K562 (cell line): ENCODE measurements around the gene IL12RB1. TPM values are rescaled to one million over a fixed set of nuclear protein-coding genes. Genes with fewer than 3 reads are reported as not detected.

Experiments used
- ATAC-seq: fragments of 200-7000 bp; cut with Tn5 transposase; 3 replicates; pipeline ENCODE4 v1.9.1; 2020; ENCODE audit warnings: moderate library complexity
- BruUV-seq: library from RNA; stranded (reverse); fragments of 400-500 nt; replicated peaks from 2 replicates; lab custom pipeline; 2021; lab: Mats Ljungman, UMichigan
- CTCF ChIA-PET: fragments of 300-600 bp; formaldehyde crosslinking; extraction: SDS; loops from one replicate; lab custom pipeline; 2021; ENCODE audit warnings: low intra/inter-chr PET ratio; lab: Yijun Ruan, JAX
- POLR2A ChIA-PET: fragments of 300-600, 350-650 bp; sonication (Branson Sonifier 250); formaldehyde crosslinking; extraction: SDS; loops from one replicate; lab custom pipeline; 2021; ENCODE audit warnings: antibody characterized with exemption, inconsistent platforms; lab: Yijun Ruan, JAX
- DNase-seq, 4 experiments: peaks; one replicate each; pipeline versions ENCODE4 v3.0.0 to v3.0.0-alpha.2; 2011 to 2018; ENCODE audit warnings: low spot score in 3 of 4, mixed read lengths in 3 of 4; ENCODE audit errors: extremely low read depth in 1 of 4
- FAIRE-seq: peaks from 2 replicates; lab custom pipeline; 2011; peaks lifted over from hg19 to GRCh38; lab: Jason Lieb, UNC
- H2AFZ ChIP-seq: 2 replicates; pipeline ENCODE4 v1.6.0; 2011; ENCODE audit warnings: low read depth, low read length, control low read depth, inconsistent platforms
- H3K27ac ChIP-seq: fragments of 200-600 bp; 3 replicates; pipeline ENCODE4 v1.8.0; 2011; ENCODE audit warnings: low read depth, mild to moderate bottlenecking, control low read depth, inconsistent platforms, low read length, moderate library complexity, mixed read lengths; ENCODE audit errors: extremely low read depth
- H3K27me3 ChIP-seq, 2 experiments: fragments of 300-600 bp in 1 of 2; 2 replicates in 1 of 2; 3 replicates in 1 of 2; pipeline versions ENCODE4 v1.6.0 to v1.8.0; 2011; ENCODE audit warnings: inconsistent platforms in 2 of 2, low read length in 2 of 2, mild to moderate bottlenecking in 1 of 2, mixed read lengths in 1 of 2, moderate library complexity in 1 of 2; ENCODE audit not compliant: control insufficient read depth in 2 of 2, insufficient read depth in 2 of 2
- H3K36me3 ChIP-seq: fragments of 300-600 bp; 3 replicates; pipeline ENCODE4 v1.8.0; 2011; ENCODE audit warnings: mild to moderate bottlenecking, low read length, inconsistent platforms; ENCODE audit not compliant: control insufficient read depth, insufficient read depth
- H3K4me1 ChIP-seq, 2 experiments: fragments of 200-600 bp in 1 of 2; replicated peaks in 1 of 2; 2 replicates in 1 of 2; 3 replicates in 1 of 2; pipeline versions ENCODE4 v1.5.1 to v1.8.0; 2011; ENCODE audit warnings: inconsistent platforms in 2 of 2, low read length in 2 of 2, mild to moderate bottlenecking in 1 of 2, mixed read lengths in 1 of 2, moderate library complexity in 1 of 2; ENCODE audit not compliant: control insufficient read depth in 2 of 2, insufficient read depth in 2 of 2
- H3K4me2 ChIP-seq: 2 replicates; pipeline ENCODE4 v1.6.1; 2011; ENCODE audit warnings: low read length, control low read depth, inconsistent platforms, mixed read lengths; ENCODE audit not compliant: insufficient read depth
- H3K4me3 ChIP-seq: fragments of 200-600 bp; sonication (generic), shearing (Covaris generic); 2 replicates; pipeline ENCODE4 v1.5.1; 2016; ENCODE audit warnings: control low read depth, inconsistent platforms
- H3K79me2 ChIP-seq: fragments of 200-600 bp; 3 replicates; pipeline ENCODE4 v1.8.0; 2011; ENCODE audit warnings: low read length, inconsistent platforms; ENCODE audit not compliant: control insufficient read depth, insufficient read depth
- H3K9ac ChIP-seq, 2 experiments: 2 replicates each; pipeline versions ENCODE4 v1.6.0 to v1.6.1; 2011; ENCODE audit warnings: low read depth in 2 of 2, low read length in 2 of 2, control low read depth in 1 of 2, inconsistent platforms in 1 of 2, mild to moderate bottlenecking in 1 of 2, mixed read lengths in 1 of 2; ENCODE audit not compliant: insufficient read depth in 1 of 2
- H3K9me1 ChIP-seq: one replicate; pipeline ENCODE4 v1.6.0; 2011; ENCODE audit warnings: inconsistent platforms, mild to moderate bottlenecking, low read length, moderate library complexity; ENCODE audit not compliant: control insufficient read depth, insufficient read depth
- H3K9me3 ChIP-seq: replicated peaks from 2 replicates; pipeline ENCODE4 v1.5.1; 2011; ENCODE audit warnings: low read depth, low read length, inconsistent platforms; ENCODE audit not compliant: control insufficient read depth, insufficient read depth
- H4K20me1 ChIP-seq: replicated peaks from 2 replicates; pipeline ENCODE4 v1.6.1; 2011; ENCODE audit warnings: low read length, inconsistent platforms, mixed read lengths; ENCODE audit not compliant: control insufficient read depth, insufficient read depth
- CBFA2T2 ChIP-seq: fragments of 450-650 bp; conservative IDR thresholded peaks from 2 replicates; pipeline ENCODE4 v1.6.1; 2017; ENCODE audit warnings: mild to moderate bottlenecking
- CHAMP1 ChIP-seq: fragments of 450-650 bp; IDR thresholded peaks from 2 replicates; pipeline ENCODE4 v1.6.1; 2016; ENCODE audit warnings: mild to moderate bottlenecking
- CXXC5 ChIP-seq: fragments of 250-450 bp; sonication (Bioruptor Pico); IDR thresholded peaks from 2 replicates; pipeline ENCODE4 v1.8.0; 2022; ENCODE audit warnings: inconsistent platforms, mild to moderate bottlenecking, moderate library complexity
- ETV1 ChIP-seq: fragments of 450-650 bp; conservative IDR thresholded peaks from 2 replicates; pipeline ENCODE4 v1.6.1; 2016; ENCODE audit warnings: missing genetic modification characterization, control low read depth, low read depth, missing compliant biosample characterization
- HDAC3 ChIP-seq: fragments of 450-650 bp; IDR thresholded peaks from 2 replicates; pipeline ENCODE4 v1.6.1; 2018; ENCODE audit warnings: borderline replicate concordance, mild to moderate bottlenecking, moderate library complexity; ENCODE audit not compliant: partially characterized antibody
- ILF3 ChIP-seq: fragments of 450-650 bp; IDR thresholded peaks from 2 replicates; pipeline ENCODE4 v1.6.1; 2018; ENCODE audit warnings: antibody characterized with exemption, mild to moderate bottlenecking, moderate library complexity, borderline replicate concordance
- MTA1 ChIP-seq: fragments of 450-650 bp; IDR thresholded peaks from 2 replicates; pipeline ENCODE4 v1.6.1; 2017; ENCODE audit warnings: borderline replicate concordance
- MYBL2 ChIP-seq, 2 experiments: fragments of 450-650 bp in 1 of 2; sonication (generic) in 1 of 2; formaldehyde crosslinking in 1 of 2; IDR thresholded peaks; 2 replicates each; pipeline versions ENCODE4 v1.6.1 to v1.8.1; 2017 to 2022; ENCODE audit warnings: borderline replicate concordance in 1 of 2, inconsistent platforms in 1 of 2, low read depth in 1 of 2, mild to moderate bottlenecking in 1 of 2, missing genetic modification reagents in 1 of 2, moderate library complexity in 1 of 2
- NFYB ChIP-seq: IDR thresholded peaks from 2 replicates; pipeline ENCODE4 v1.6.1; 2011; ENCODE audit warnings: mild to moderate bottlenecking, moderate library complexity; ENCODE audit not compliant: insufficient read length; ENCODE audit errors: extremely low read depth
- PATZ1 ChIP-seq: fragments of 250-450 bp; sonication (Bioruptor Pico); IDR thresholded peaks from 2 replicates; pipeline ENCODE4 v1.5.0; 2020; ENCODE audit warnings: mild to moderate bottlenecking, borderline replicate concordance
- RAD51 ChIP-seq: fragments of 450-650 bp; IDR thresholded peaks from 2 replicates; pipeline ENCODE4 v1.7.1; 2016; ENCODE audit warnings: low read depth, mild to moderate bottlenecking, borderline replicate concordance
- RFX5 ChIP-seq: IDR thresholded peaks from 2 replicates; pipeline ENCODE4 v1.6.1; 2011; ENCODE audit warnings: low read depth, mild to moderate bottlenecking, improper control_type of control experiment, low read length
- TFAP4 ChIP-seq: sonication (generic); formaldehyde crosslinking; IDR thresholded peaks from 2 replicates; pipeline ENCODE4 v1.8.0; 2022; ENCODE audit warnings: missing genetic modification reagents, mild to moderate bottlenecking, moderate library complexity, borderline replicate concordance
- ZNF436 ChIP-seq: fragments of 250-450, 450-650 bp; sonication (Bioruptor Pico); formaldehyde crosslinking; IDR thresholded peaks from 2 replicates; pipeline ENCODE4 v1.7.0; 2020; ENCODE audit warnings: mild to moderate bottlenecking
- ZNF717 ChIP-seq: fragments of 250-450 bp; sonication (Bioruptor Pico); IDR thresholded peaks from 2 replicates; pipeline ENCODE4 v1.5.0; 2021
- WGBS: fragments of 100-300 bp; shearing (Covaris generic); methylation state at CpG from one replicate; pipeline ENCODE4 v1.1.6; 2016; ENCODE audit warnings: low coverage, mixed read lengths; ENCODE audit not compliant: insufficient coverage; ENCODE audit errors: missing lambda C conversion rate; 5-methylcytosine and 5-hydroxymethylcytosine counted together
- in situ Hi-C: fragments of 300-500 bp; cut with MboI; formaldehyde crosslinking; loops from 4 replicates; pipeline ENCODE4 v1.15.0; 2018; ENCODE audit warnings: inconsistent platforms, mixed read lengths
- intact Hi-C: fragments of 100-400 bp; cut with micrococcal nuclease; formaldehyde crosslinking; loops from 2 replicates; pipeline ENCODE4 v1.14.2; 2022
- polyA plus RNA-seq, 8 experiments: library from polyadenylated mRNA; depleted of rRNA in 4 of 8; stranded (reverse) in 5 of 8; unstranded in 3 of 8; fragments of >200 nt; fragmentation: Nextera tagmentation in 2 of 8; fragmentation: Illumina TruSeq in 1 of 8; extraction: Ambion mirVana in 2 of 8; extraction: Trizol in 1 of 8; gene quantifications; 2 replicates each; pipeline versions ENCODE4 v1.2.1 to v1.2.3, GENCODE V29; 2011 to 2014; ENCODE audit warnings: inconsistent platforms in 1 of 8, missing spikeins in 1 of 8
- total RNA-seq, 7 experiments: library from RNA; depleted of rRNA in 6 of 7; stranded (reverse); fragments of >200 nt in 6 of 7; fragmentation: Illumina TruSeq in 2 of 7; extraction: Trizol in 2 of 7; gene quantifications; 2 replicates each; pipeline versions ENCODE4 v1.2.1 to v1.2.3, GENCODE V29; 2011 to 2021; ENCODE audit warnings: low replicate concordance in 1 of 7

IL12RB1 gene
- total and polyA plus RNA-seq, 9 of the 15 experiments (the other 6 are each of a cell fraction or from before 2014, with no cell fraction given): 0.04 to 0.07 (median 0.06) TPM; not detected in 5

- TF ChIP-seq NFYB (peak; percentile 36), RAD51 (peak; percentile 86), MYBL2 (IDR thresholded peaks at IDR 0.05; ENCODE audit: low read depth) (no peak), MYBL2 (CRISPR knock-in tag; IDR thresholded peaks at IDR 0.05; ENCODE audit: borderline replicate concordance) (no peak), CBFA2T2 (peak; percentile 47; the same call in 1 of the 2 replicates)
These were observed 26.3 kb downstream of the IL12RB1 start (continued) for GRCh38 chr19:18060472-18060871.

- Histone ChIP-seq H3K4me2 (no peak overlapping the region), H3K4me3 (no peak overlapping the region), H3K27ac (no peak overlapping the region), H3K9me3 (no peaks in the 10 kb centered on the region; the same call in 1 of the 2 replicates), H4K20me1 (no peaks in the 10 kb centered on the region), H2AFZ (no peak overlapping the region), H3K4me1 (peaks cover 4 to 27% of the 10 kb centered on the region in 2 experiments; a peak in 4 of 5 replicates), H3K9me1 (no peaks in the 10 kb centered on the region), H3K9ac (peak overlapping the region in 1 of 2 experiments; percentile 56; a peak in 1 of 4 replicates), H3K79me2 (no peaks in the 10 kb centered on the region), H3K27me3 (no peaks in the 10 kb centered on the region), H3K36me3 (no peaks in the 10 kb centered on the region)
- 22% methylated on average over 5 of the region's 5 CpGs for WGBS
- BruUV-seq: no TSS peak
- intact Hi-C loops (loop anchor here (5.0 to 10.0 kb wide), 4 partner anchors 95 to 352 kb away; partner anchors contain the start of gene PIK3R2), in situ Hi-C loops (loop anchor here (5.0 kb wide), 1 partner anchor 123 kb away; no protein-coding TSS in a partner anchor)
- FAIRE-seq (no peak), ATAC-seq (no peak), DNase-seq (no peak)
- CTCF ChIA-PET: interaction anchor here (0.5 to 4.4 kb wide), 2 partner anchors 52 to 281 kb away, joined by 3 to 59 read pairs; partner anchors contain the start of gene ARRDC2
- POLR2A ChIA-PET: interaction anchor here (0.6 kb wide), 2 partner anchors 17 to 154 kb away, joined by 3 to 4 read pairs; no protein-coding TSS in a partner anchor
- no peak for TF ChIP-seq ZNF717 (CRISPR knock-in tag)
- no peak for TF ChIP-seq ILF3
- no peak for TF ChIP-seq ETV1 (tag)
- TF ChIP-seq RFX5: no peak
- TF ChIP-seq TFAP4: peak; percentile 44; the same call in 1 of the 2 replicates
- no peak for TF ChIP-seq PATZ1 (CRISPR knock-in tag)
- no peak for TF ChIP-seq MTA1
- TF ChIP-seq CXXC5 (CRISPR knock-in tag): no peak
- no peak for TF ChIP-seq CHAMP1
- 0 out of 2 replicates have a peak, but pooled peaks have one; percentile 36 for TF ChIP-seq ZNF436 (CRISPR knock-in tag)
- no peak for TF ChIP-seq HDAC3
These were observed 26.8 kb downstream of the IL12RB1 start for GRCh38 chr19:18059902-18060301.
